ENCODE measurements around the gene SPOCD1.

The SPOCD1 gene

DNA sequence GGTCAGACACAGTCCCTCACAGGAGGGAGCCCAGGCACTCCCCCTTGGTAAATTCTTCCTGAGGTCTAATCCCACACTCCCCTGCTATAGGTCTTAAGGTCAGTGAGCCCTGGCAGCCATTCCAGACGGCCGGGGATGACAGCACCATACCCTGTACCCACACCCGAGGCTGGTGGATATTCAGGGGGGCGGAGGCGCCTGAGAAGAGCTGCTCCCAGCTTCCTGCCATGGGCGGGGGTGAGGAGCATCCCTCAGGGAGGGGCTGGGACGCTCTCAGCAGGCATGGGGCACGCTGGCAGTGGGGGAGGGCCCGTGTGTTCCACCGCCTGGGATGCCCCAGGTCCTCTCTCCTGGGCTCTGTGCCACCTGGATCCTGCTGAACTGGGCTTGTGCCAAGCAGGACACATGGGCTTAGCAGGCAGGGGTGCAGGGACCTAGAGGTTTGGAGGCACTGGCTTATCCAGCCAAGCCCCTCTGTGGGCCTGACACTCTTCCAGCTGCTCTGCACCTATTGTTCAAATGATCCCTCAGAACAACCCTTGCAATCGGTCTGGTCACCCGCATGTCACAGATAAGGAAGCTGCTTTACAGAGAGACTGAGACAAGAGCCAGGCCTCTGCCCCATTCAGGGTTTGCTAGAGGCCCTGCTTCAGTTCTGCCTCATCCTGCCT is 46.0 kb downstream of the SPOCD1 start:
- peaks cover 11% of the 10 kb centered on the region for H3K9me3 ChIP-seq (ENCODE audit: insufficient read depth, low read depth, low read length)
- no peak overlapping the region for H3K23ac ChIP-seq (ENCODE audit: low read length)
- H3K79me1 ChIP-seq (ENCODE audit: low read length): no peaks in the 10 kb centered on the region
- H2BK120ac ChIP-seq (ENCODE audit: insufficient read depth, low read length, poor library complexity): no peak overlapping the region
- no peak overlapping the region for H3K27ac ChIP-seq (ENCODE audit: low read depth, low read length)
- WGBS (ENCODE audit: extremely low coverage, insufficient coverage, insufficient read length): no CpG with 5 or more reads among the region's 12 CpGs
- no peak overlapping the region for H4K12ac ChIP-seq (ENCODE audit: low read depth, low read length)
- H3K4ac ChIP-seq (ENCODE audit: low read depth, low read length): no peak overlapping the region
- H3K36me3 ChIP-seq (ENCODE audit: control insufficient read depth in 1 of 2, insufficient read depth in 2 of 2, low read length in 2 of 2): no peaks in the 10 kb centered on the region
- no peak overlapping the region for H2AK5ac ChIP-seq (ENCODE audit: low read length)
- H3K18ac ChIP-seq (ENCODE audit: low read length): no peak overlapping the region
- no peak overlapping the region for H2BK12ac ChIP-seq (ENCODE audit: low read length)
- no peak overlapping the region for H2AFZ ChIP-seq (ENCODE audit: insufficient read depth, low read length, poor library complexity)
- peaks cover 31% of the 10 kb centered on the region for H3K27me3 ChIP-seq (ENCODE audit: insufficient read depth, low read length)
- no peak overlapping the region for H3K14ac ChIP-seq (ENCODE audit: low read length)
- peak in 1 of 2 donors; percentile 25 for DNase-seq
- H4K8ac ChIP-seq (ENCODE audit: low read depth, low read length): no peak overlapping the region
- H4K91ac ChIP-seq (ENCODE audit: low read depth, low read length): no peak overlapping the region
- H3K4me3 ChIP-seq (ENCODE audit: low read depth, low read length): no peak overlapping the region
- no peak overlapping the region for H2BK5ac ChIP-seq (ENCODE audit: low read depth, low read length, poor library complexity)
- H3K79me2 ChIP-seq (ENCODE audit: control insufficient read depth, insufficient read depth, low read length, poor library complexity): no peaks in the 10 kb centered on the region
- peaks cover 7 to 8% of the 10 kb centered on the region in 2 experiments for H3K4me1 ChIP-seq (ENCODE audit: control insufficient read depth in 1 of 2, insufficient read depth in 2 of 2, low read length in 2 of 2)
- H3K4me2 ChIP-seq (ENCODE audit: low read length): no peak overlapping the region
- H3K9ac ChIP-seq (ENCODE audit: low read length): no peak overlapping the region

DNA sequence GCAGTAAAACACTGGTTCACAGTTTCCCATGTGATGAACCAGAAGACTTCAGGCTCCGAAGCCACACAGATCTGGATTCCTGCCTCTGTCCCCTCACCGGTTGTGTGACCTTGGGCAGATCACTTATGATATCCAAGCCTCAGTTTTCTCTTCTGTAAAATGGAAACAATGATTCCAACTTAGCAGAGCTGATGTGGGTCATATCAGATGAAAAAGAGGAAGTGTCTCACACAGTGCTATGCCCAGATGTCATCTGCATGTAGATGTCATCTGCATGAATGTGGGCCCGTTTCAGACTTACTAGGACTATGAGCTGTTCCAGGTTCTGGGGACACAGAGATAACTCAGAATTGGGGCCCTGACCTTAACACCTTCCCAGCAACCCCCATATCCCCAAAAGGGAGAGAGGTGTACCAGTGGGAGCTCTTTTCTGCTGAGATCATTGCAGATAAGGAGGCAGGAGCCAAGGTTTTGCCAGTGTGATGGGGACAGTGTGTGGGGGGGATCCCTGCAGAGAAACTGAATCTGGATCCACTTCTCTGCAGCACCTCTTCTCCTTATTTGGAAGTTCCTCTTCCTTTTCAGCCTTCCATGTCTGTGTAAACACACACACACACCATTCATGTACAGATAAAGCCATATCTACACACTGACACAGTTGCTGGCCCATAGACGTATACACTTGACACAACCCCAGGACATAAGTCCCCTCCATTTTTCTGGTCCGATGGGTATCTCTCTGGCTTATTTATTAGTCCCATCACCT is 46.7 kb downstream of the SPOCD1 start:
- H3K23ac ChIP-seq (ENCODE audit: low read length): no peak overlapping the region
- WGBS (ENCODE audit: extremely low coverage, insufficient coverage, insufficient read length): no CpG with 5 or more reads among the region's 5 CpGs
- no peak overlapping the region for H3K9ac ChIP-seq (ENCODE audit: low read length)
- no peak overlapping the region for H4K12ac ChIP-seq (ENCODE audit: low read depth, low read length)
- H2AK5ac ChIP-seq (ENCODE audit: low read length): no peak overlapping the region
- H2BK5ac ChIP-seq (ENCODE audit: low read depth, low read length, poor library complexity): no peak overlapping the region
- no peak overlapping the region for H3K18ac ChIP-seq (ENCODE audit: low read length)
- no peaks in the 10 kb centered on the region for H3K79me1 ChIP-seq (ENCODE audit: low read length)
- H3K27me3 ChIP-seq (ENCODE audit: insufficient read depth, low read length): peaks cover 36% of the 10 kb centered on the region
- no peak overlapping the region for H2BK12ac ChIP-seq (ENCODE audit: low read length)
- DNase-seq: peak in 1 of 2 donors; percentile 62
- H3K27ac ChIP-seq (ENCODE audit: low read depth, low read length): no peak overlapping the region
- peaks cover 11% of the 10 kb centered on the region for H3K9me3 ChIP-seq (ENCODE audit: insufficient read depth, low read depth, low read length)
- H3K4me3 ChIP-seq (ENCODE audit: low read depth, low read length): no peak overlapping the region
- H3K4me1 ChIP-seq (ENCODE audit: control insufficient read depth in 1 of 2, insufficient read depth in 2 of 2, low read length in 2 of 2): peaks cover 8 to 10% of the 10 kb centered on the region in 2 experiments
- no peak overlapping the region for H2AFZ ChIP-seq (ENCODE audit: insufficient read depth, low read length, poor library complexity)
- no peak overlapping the region for H4K8ac ChIP-seq (ENCODE audit: low read depth, low read length)
- no peak overlapping the region for H3K4ac ChIP-seq (ENCODE audit: low read depth, low read length)
- no peak overlapping the region for H3K4me2 ChIP-seq (ENCODE audit: low read length)
- no peak overlapping the region for H2BK120ac ChIP-seq (ENCODE audit: insufficient read depth, low read length, poor library complexity)
- no peaks in the 10 kb centered on the region for H3K79me2 ChIP-seq (ENCODE audit: control insufficient read depth, insufficient read depth, low read length, poor library complexity)
- H4K91ac ChIP-seq (ENCODE audit: low read depth, low read length): no peak overlapping the region
- H3K36me3 ChIP-seq (ENCODE audit: control insufficient read depth in 1 of 2, insufficient read depth in 2 of 2, low read length in 2 of 2): no peaks in the 10 kb centered on the region
- no peak overlapping the region for H3K14ac ChIP-seq (ENCODE audit: low read length)

DNA sequence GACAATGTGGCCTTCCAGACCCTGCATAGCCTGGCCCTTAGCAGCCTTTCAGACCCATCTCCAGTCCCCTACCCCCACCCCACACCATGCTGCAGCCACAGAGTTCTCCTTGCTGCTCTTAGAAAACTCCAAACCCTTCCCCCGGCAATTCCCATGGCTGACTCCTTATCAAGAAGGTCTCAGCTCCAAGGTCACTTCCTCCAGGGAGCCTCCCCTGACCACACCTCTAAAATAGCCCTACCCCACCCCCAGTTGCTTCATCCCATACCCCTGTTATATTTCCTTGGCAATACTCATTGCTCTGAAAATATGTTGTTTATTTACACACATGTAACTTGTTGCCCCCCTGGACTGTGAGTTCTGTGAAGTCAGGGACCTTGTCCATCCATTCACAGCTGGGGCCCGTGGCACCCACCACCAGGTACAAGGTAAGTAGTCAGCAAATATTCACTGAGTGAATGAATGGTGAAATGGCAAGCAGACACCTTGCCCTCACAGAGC is 47.4 kb downstream of the SPOCD1 start:
- Histone ChIP-seq H2AK5ac (ENCODE audit: low read length) (no peak overlapping the region), H3K79me2 (ENCODE audit: control insufficient read depth, insufficient read depth, low read length, poor library complexity) (no peaks in the 10 kb centered on the region), H3K27ac (ENCODE audit: low read depth, low read length) (no peak overlapping the region), H3K9ac (ENCODE audit: low read length) (no peak overlapping the region), H3K23ac (ENCODE audit: low read length) (no peak overlapping the region), H3K4me3 (ENCODE audit: low read depth, low read length) (no peak overlapping the region), H4K91ac (ENCODE audit: low read depth, low read length) (no peak overlapping the region), H4K12ac (ENCODE audit: low read depth, low read length) (no peak overlapping the region), H2BK12ac (ENCODE audit: low read length) (no peak overlapping the region), H4K8ac (ENCODE audit: low read depth, low read length) (no peak overlapping the region), H2BK5ac (ENCODE audit: low read depth, low read length, poor library complexity) (no peak overlapping the region), H3K4me2 (ENCODE audit: low read length) (no peak overlapping the region), H3K9me3 (ENCODE audit: insufficient read depth, low read depth, low read length) (peaks cover 11% of the 10 kb centered on the region), H3K4me1 (ENCODE audit: control insufficient read depth in 1 of 2, insufficient read depth in 2 of 2, low read length in 2 of 2) (peaks cover 9 to 10% of the 10 kb centered on the region in 2 experiments), H2BK120ac (ENCODE audit: insufficient read depth, low read length, poor library complexity) (no peak overlapping the region), H3K18ac (ENCODE audit: low read length) (no peak overlapping the region), H3K79me1 (ENCODE audit: low read length) (peaks cover 3% of the 10 kb centered on the region), H3K4ac (ENCODE audit: low read depth, low read length) (no peak overlapping the region), H3K36me3 (ENCODE audit: control insufficient read depth in 1 of 2, insufficient read depth in 2 of 2, low read length in 2 of 2) (no peaks in the 10 kb centered on the region), H3K14ac (ENCODE audit: low read length) (no peak overlapping the region), H2AFZ (ENCODE audit: insufficient read depth, low read length, poor library complexity) (no peak overlapping the region), H3K27me3 (ENCODE audit: insufficient read depth, low read length) (peaks cover 35% of the 10 kb centered on the region)
- WGBS (ENCODE audit: extremely low coverage, insufficient coverage, insufficient read length): no CpG with 5 or more reads among the region's 2 CpGs
- DNase-seq: no peak

DNA sequence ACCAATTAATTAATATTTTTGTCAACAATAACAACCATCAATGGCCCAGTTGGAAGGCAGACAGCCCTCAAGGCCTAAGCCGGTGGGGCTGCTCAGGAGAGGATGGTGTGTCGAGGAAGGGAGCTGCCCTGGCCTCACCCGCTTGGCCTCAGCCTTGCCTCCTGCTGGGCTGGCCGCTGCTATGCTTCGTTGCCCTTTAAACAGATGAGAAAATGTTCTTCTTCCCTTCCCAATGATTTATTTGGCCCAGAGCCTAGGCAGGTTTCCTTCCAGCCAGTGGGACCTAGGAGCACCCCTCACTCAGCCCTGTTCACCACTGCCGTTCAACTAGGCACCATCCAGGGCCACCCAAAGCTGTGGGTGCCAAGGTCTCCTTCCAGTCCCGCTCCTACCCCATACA is 48.6 kb downstream of the SPOCD1 start:
- H3K79me2 ChIP-seq (ENCODE audit: control insufficient read depth, insufficient read depth, low read length, poor library complexity): no peaks in the 10 kb centered on the region
- H3K36me3 ChIP-seq (ENCODE audit: control insufficient read depth in 1 of 2, insufficient read depth in 2 of 2, low read length in 2 of 2): no peaks in the 10 kb centered on the region
- H4K91ac ChIP-seq (ENCODE audit: low read depth, low read length): no peak overlapping the region
- no peak overlapping the region for H2BK12ac ChIP-seq (ENCODE audit: low read length)
- H3K27ac ChIP-seq (ENCODE audit: low read depth, low read length): no peak overlapping the region
- peaks cover 13% of the 10 kb centered on the region in 2 experiments for H3K4me1 ChIP-seq (ENCODE audit: control insufficient read depth in 1 of 2, insufficient read depth in 2 of 2, low read length in 2 of 2)
- no peak overlapping the region for H4K12ac ChIP-seq (ENCODE audit: low read depth, low read length)
- H2AFZ ChIP-seq (ENCODE audit: insufficient read depth, low read length, poor library complexity): no peak overlapping the region
- H3K27me3 ChIP-seq (ENCODE audit: insufficient read depth, low read length): peaks cover 30% of the 10 kb centered on the region
- H4K8ac ChIP-seq (ENCODE audit: low read depth, low read length): no peak overlapping the region
- H3K4me2 ChIP-seq (ENCODE audit: low read length): no peak overlapping the region
- H3K14ac ChIP-seq (ENCODE audit: low read length): no peak overlapping the region
- H3K23ac ChIP-seq (ENCODE audit: low read length): no peak overlapping the region
- H3K4ac ChIP-seq (ENCODE audit: low read depth, low read length): no peak overlapping the region
- WGBS (ENCODE audit: extremely low coverage, insufficient coverage, insufficient read length): no CpG with 5 or more reads among the region's 7 CpGs
- H3K18ac ChIP-seq (ENCODE audit: low read length): no peak overlapping the region
- no peak overlapping the region for H3K4me3 ChIP-seq (ENCODE audit: low read depth, low read length)
- no peak overlapping the region for H2BK5ac ChIP-seq (ENCODE audit: low read depth, low read length, poor library complexity)
- H2AK5ac ChIP-seq (ENCODE audit: low read length): no peak overlapping the region
- DNase-seq: no peak
- peaks cover 3% of the 10 kb centered on the region for H3K79me1 ChIP-seq (ENCODE audit: low read length)
- H3K9ac ChIP-seq (ENCODE audit: low read length): no peak overlapping the region
- no peak overlapping the region for H2BK120ac ChIP-seq (ENCODE audit: insufficient read depth, low read length, poor library complexity)
- peaks cover 7% of the 10 kb centered on the region for H3K9me3 ChIP-seq (ENCODE audit: insufficient read depth, low read depth, low read length)

Data from trophoblast cell (in vitro differentiated cells and primary cell).